WTC11 (cell line): ENCODE results near the gene FEV. TPM values are rescaled to one million over a fixed set of nuclear protein-coding genes. Genes with fewer than 3 reads are reported as not detected.

ENCODE experiments used
- ATAC-seq: fragments of 200-7000 bp; cut with Tn5 transposase; 2 replicates; pipeline ENCODE4 v1.10.0; 2021; ENCODE audit warnings: mild to moderate bottlenecking, moderate library complexity
- CTCF ChIA-PET: fragments of 300-600 bp; sonication (Branson Sonifier 250); formaldehyde crosslinking; loops from one replicate; lab custom pipeline; 2021; ENCODE audit warnings: antibody characterized with exemption; lab: Charles Lee
- POLR2A ChIA-PET: fragments of 350-600 bp; sonication (Branson Sonifier 250); formaldehyde crosslinking; loops from one replicate; lab custom pipeline; 2021; ENCODE audit warnings: antibody characterized with exemption; lab: Charles Lee
- DNase-seq: peaks from one replicate; pipeline ENCODE4 v3.0.0; 2021; ENCODE audit warnings: low spot score
- H3K27ac Mint-ChIP-seq: 2 replicates; pipeline ENCODE4 v1.8.0; 2021; ENCODE audit warnings: mixed read lengths
- H3K27me3 Mint-ChIP-seq: 2 replicates; pipeline ENCODE4 v1.8.0; 2021; ENCODE audit warnings: low read depth, mild to moderate bottlenecking, moderate library complexity, mixed read lengths
- H3K36me3 Mint-ChIP-seq: 2 replicates; pipeline ENCODE4 v1.8.0; 2021; ENCODE audit warnings: mixed read lengths
- H3K4me1 Mint-ChIP-seq: 2 replicates; pipeline ENCODE4 v1.8.0; 2022; ENCODE audit warnings: mixed read lengths
- H3K4me3 Mint-ChIP-seq: 2 replicates; pipeline ENCODE4 v1.8.0; 2021; ENCODE audit warnings: mild to moderate bottlenecking, moderate library complexity, mixed read lengths
- H3K9me3 Mint-ChIP-seq: 2 replicates; pipeline ENCODE4 v1.8.0; 2021; ENCODE audit warnings: mixed read lengths
- ATF3 ChIP-seq: sonication (generic); formaldehyde crosslinking; conservative IDR thresholded peaks from 2 replicates; pipeline ENCODE4 v1.8.1; 2022; ENCODE audit warnings: mild to moderate bottlenecking, missing genetic modification reagents
- CREB1 ChIP-seq: sonication (generic); formaldehyde crosslinking; IDR thresholded peaks from 2 replicates; pipeline ENCODE4 v1.8.0; 2023; ENCODE audit warnings: mild to moderate bottlenecking, missing genetic modification reagents
- ESRRA ChIP-seq: sonication (generic); formaldehyde crosslinking; IDR thresholded peaks from 2 replicates; pipeline ENCODE4 v1.8.1; 2022; ENCODE audit warnings: mild to moderate bottlenecking, missing genetic modification reagents, borderline replicate concordance
- FOXK1 ChIP-seq: sonication (generic); formaldehyde crosslinking; IDR thresholded peaks from 2 replicates; pipeline ENCODE4 v1.8.0; 2022; ENCODE audit warnings: mild to moderate bottlenecking, moderate library complexity, missing genetic modification reagents
- GRHL2 ChIP-seq: fragments of 250-450 bp; sonication (Bioruptor Pico); IDR thresholded peaks from 2 replicates; pipeline ENCODE4 v1.8.0; 2022; ENCODE audit warnings: mild to moderate bottlenecking, moderate library complexity; ENCODE audit not compliant: insufficient replicate concordance, severe bottlenecking
- HMGA2 ChIP-seq: fragments of 250-450 bp; sonication (Bioruptor Pico); IDR thresholded peaks from 2 replicates; pipeline ENCODE4 v1.4.0; 2021; ENCODE audit warnings: mild to moderate bottlenecking, moderate library complexity
- HMGXB4 ChIP-seq: sonication (generic); formaldehyde crosslinking; IDR thresholded peaks from 2 replicates; pipeline ENCODE4 v1.8.1; 2023; ENCODE audit warnings: mild to moderate bottlenecking, moderate library complexity, missing genetic modification reagents
- MYBL2 ChIP-seq: sonication (generic); formaldehyde crosslinking; IDR thresholded peaks from 2 replicates; pipeline ENCODE4 v1.8.1; 2023; ENCODE audit warnings: mild to moderate bottlenecking, moderate library complexity, missing genetic modification reagents
- NFATC4 ChIP-seq: fragments of 250-450 bp; sonication (Bioruptor Pico); IDR thresholded peaks from 2 replicates; pipeline ENCODE4 v1.9.0; 2021; ENCODE audit warnings: mild to moderate bottlenecking
- OVOL2 ChIP-seq: fragments of 250-450 bp; sonication (Bioruptor Pico); IDR thresholded peaks from 2 replicates; pipeline ENCODE4 v1.9.0; 2021; ENCODE audit warnings: mild to moderate bottlenecking, borderline replicate concordance
- SMAD3 ChIP-seq: sonication (generic); formaldehyde crosslinking; IDR thresholded peaks from 2 replicates; pipeline ENCODE4 v1.8.0; 2022; ENCODE audit warnings: missing genetic modification reagents, mild to moderate bottlenecking, borderline replicate concordance
- SOX15 ChIP-seq: fragments of 250-450 bp; sonication (Bioruptor Pico); IDR thresholded peaks from 2 replicates; pipeline ENCODE4 v1.9.0; 2021; ENCODE audit warnings: mild to moderate bottlenecking
- SP1 ChIP-seq: sonication (generic); formaldehyde crosslinking; conservative IDR thresholded peaks from 2 replicates; pipeline ENCODE4 v1.8.1; 2022; ENCODE audit warnings: missing genetic modification reagents
- TEAD4 ChIP-seq: sonication (generic); formaldehyde crosslinking; IDR thresholded peaks from 2 replicates; pipeline ENCODE4 v1.8.0; 2022; ENCODE audit warnings: mild to moderate bottlenecking, missing genetic modification reagents
- ZMAT4 ChIP-seq: fragments of 250-450 bp; sonication (Bioruptor Pico); IDR thresholded peaks from 2 replicates; pipeline ENCODE4 v1.9.0; 2021; ENCODE audit warnings: mild to moderate bottlenecking
- ZNF671 ChIP-seq: fragments of 250-450 bp; sonication (Bioruptor Pico); IDR thresholded peaks from 2 replicates; pipeline ENCODE4 v1.8.0; 2021; ENCODE audit warnings: mild to moderate bottlenecking
- total RNA-seq: library from RNA; stranded (reverse); gene quantifications from 3 replicates; pipeline ENCODE4 v1.2.3, GENCODE V29; 2021
- TF ChIP-seq, protein P1 (sequence below): sonication (generic); formaldehyde crosslinking; IDR thresholded peaks from 2 replicates; pipeline ENCODE4 v1.8.1; 2023; ENCODE audit warnings: mild to moderate bottlenecking, missing genetic modification reagents
- TF ChIP-seq, protein P2 (sequence below): sonication (generic); formaldehyde crosslinking; IDR thresholded peaks from 2 replicates; pipeline ENCODE4 v1.8.1; 2023; ENCODE audit warnings: mild to moderate bottlenecking, missing genetic modification reagents
- TF ChIP-seq, protein P3 (sequence below): sonication (generic); formaldehyde crosslinking; IDR thresholded peaks from 2 replicates; pipeline ENCODE4 v1.8.0; 2023; ENCODE audit warnings: missing genetic modification reagents, mild to moderate bottlenecking, borderline replicate concordance

Gene FEV
- total RNA-seq, 1 experiment from 2014 or later = not detected

- TF ChIP-seq, protein P1, sequence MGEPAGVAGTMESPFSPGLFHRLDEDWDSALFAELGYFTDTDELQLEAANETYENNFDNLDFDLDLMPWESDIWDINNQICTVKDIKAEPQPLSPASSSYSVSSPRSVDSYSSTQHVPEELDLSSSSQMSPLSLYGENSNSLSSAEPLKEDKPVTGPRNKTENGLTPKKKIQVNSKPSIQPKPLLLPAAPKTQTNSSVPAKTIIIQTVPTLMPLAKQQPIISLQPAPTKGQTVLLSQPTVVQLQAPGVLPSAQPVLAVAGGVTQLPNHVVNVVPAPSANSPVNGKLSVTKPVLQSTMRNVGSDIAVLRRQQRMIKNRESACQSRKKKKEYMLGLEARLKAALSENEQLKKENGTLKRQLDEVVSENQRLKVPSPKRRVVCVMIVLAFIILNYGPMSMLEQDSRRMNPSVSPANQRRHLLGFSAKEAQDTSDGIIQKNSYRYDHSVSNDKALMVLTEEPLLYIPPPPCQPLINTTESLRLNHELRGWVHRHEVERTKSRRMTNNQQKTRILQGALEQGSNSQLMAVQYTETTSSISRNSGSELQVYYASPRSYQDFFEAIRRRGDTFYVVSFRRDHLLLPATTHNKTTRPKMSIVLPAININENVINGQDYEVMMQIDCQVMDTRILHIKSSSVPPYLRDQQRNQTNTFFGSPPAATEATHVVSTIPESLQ (CRISPR knock-in tag) = no peak
- TF ChIP-seq, protein P2, sequence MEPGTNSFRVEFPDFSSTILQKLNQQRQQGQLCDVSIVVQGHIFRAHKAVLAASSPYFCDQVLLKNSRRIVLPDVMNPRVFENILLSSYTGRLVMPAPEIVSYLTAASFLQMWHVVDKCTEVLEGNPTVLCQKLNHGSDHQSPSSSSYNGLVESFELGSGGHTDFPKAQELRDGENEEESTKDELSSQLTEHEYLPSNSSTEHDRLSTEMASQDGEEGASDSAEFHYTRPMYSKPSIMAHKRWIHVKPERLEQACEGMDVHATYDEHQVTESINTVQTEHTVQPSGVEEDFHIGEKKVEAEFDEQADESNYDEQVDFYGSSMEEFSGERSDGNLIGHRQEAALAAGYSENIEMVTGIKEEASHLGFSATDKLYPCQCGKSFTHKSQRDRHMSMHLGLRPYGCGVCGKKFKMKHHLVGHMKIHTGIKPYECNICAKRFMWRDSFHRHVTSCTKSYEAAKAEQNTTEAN (CRISPR knock-in tag) = no peak
- TF ChIP-seq MYBL2 = no peak
These were observed 8.6 kb upstream of the FEV start, which contains the start of gene CRYBA2 (continued) for GRCh38 chr2:218993345-218994315.

GRCh38 chr2:218992703-218993344 is 7.8 kb upstream of the FEV start:
- ChIA-PET CTCF (interaction anchor here (1.0 to 10.6 kb wide), 7 partner anchors 9 to 116 kb away, joined by 3 to 158 read pairs (median 9); partner anchors contain the start of genes CFAP65 and FEV), POLR2A (no interaction called here)
- peaks cover 6% of the 10 kb centered on the region for H3K4me1 Mint-ChIP-seq
- no peak overlapping the region for H3K4me3 Mint-ChIP-seq
- H3K27ac Mint-ChIP-seq = no peak overlapping the region
- no peaks in the 10 kb centered on the region for H3K36me3 Mint-ChIP-seq
- no peak for DNase-seq
- H3K27me3 Mint-ChIP-seq = peaks cover 100% of the 10 kb centered on the region
- H3K9me3 Mint-ChIP-seq = no peaks in the 10 kb centered on the region
- TF ChIP-seq SMAD3 (no peak), HMGXB4 (CRISPR knock-in tag) (no peak), GRHL2 (CRISPR knock-in tag) (no peak), ESRRA (CRISPR knock-in tag) (no peak), ZNF671 (no peak), CREB1 (no peak), SP1 (CRISPR knock-in tag) (no peak), OVOL2 (CRISPR knock-in tag) (no peak), SOX15 (CRISPR knock-in tag) (no peak), TEAD4 (CRISPR knock-in tag) (no peak), HMGA2 (CRISPR knock-in tag) (no peak), FOXK1 (CRISPR knock-in tag) (no peak), NFATC4 (no peak), ATF3 (CRISPR knock-in tag) (no peak), ZMAT4 (CRISPR knock-in tag) (no peak)
- TF ChIP-seq, protein P2 (CRISPR knock-in tag) = no peak
- TF ChIP-seq, protein P3, sequence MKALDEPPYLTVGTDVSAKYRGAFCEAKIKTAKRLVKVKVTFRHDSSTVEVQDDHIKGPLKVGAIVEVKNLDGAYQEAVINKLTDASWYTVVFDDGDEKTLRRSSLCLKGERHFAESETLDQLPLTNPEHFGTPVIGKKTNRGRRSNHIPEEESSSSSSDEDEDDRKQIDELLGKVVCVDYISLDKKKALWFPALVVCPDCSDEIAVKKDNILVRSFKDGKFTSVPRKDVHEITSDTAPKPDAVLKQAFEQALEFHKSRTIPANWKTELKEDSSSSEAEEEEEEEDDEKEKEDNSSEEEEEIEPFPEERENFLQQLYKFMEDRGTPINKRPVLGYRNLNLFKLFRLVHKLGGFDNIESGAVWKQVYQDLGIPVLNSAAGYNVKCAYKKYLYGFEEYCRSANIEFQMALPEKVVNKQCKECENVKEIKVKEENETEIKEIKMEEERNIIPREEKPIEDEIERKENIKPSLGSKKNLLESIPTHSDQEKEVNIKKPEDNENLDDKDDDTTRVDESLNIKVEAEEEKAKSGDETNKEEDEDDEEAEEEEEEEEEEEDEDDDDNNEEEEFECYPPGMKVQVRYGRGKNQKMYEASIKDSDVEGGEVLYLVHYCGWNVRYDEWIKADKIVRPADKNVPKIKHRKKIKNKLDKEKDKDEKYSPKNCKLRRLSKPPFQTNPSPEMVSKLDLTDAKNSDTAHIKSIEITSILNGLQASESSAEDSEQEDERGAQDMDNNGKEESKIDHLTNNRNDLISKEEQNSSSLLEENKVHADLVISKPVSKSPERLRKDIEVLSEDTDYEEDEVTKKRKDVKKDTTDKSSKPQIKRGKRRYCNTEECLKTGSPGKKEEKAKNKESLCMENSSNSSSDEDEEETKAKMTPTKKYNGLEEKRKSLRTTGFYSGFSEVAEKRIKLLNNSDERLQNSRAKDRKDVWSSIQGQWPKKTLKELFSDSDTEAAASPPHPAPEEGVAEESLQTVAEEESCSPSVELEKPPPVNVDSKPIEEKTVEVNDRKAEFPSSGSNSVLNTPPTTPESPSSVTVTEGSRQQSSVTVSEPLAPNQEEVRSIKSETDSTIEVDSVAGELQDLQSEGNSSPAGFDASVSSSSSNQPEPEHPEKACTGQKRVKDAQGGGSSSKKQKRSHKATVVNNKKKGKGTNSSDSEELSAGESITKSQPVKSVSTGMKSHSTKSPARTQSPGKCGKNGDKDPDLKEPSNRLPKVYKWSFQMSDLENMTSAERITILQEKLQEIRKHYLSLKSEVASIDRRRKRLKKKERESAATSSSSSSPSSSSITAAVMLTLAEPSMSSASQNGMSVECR (CRISPR knock-in tag) = no peak
- ATAC-seq = peak; percentile 10
